Subcutaneous abdominal adipose tissue (tissue), 5 donors: Measurements from ENCODE around the gene RNF126.

Experiments used
- H3K27ac ChIP-seq: one replicate; pipeline ENCODE4 v1.7.0; 2013; ENCODE audit warnings: low read depth, mild to moderate bottlenecking, inconsistent platforms, low read length, moderate library complexity
- H3K27me3 ChIP-seq, 5 donors: one replicate each; pipeline ENCODE4 v1.7.0; 2013; ENCODE audit warnings: low read length in 5 of 5, inconsistent platforms in 1 of 5; ENCODE audit not compliant: control insufficient read depth in 5 of 5, insufficient read depth in 4 of 5
- H3K36me3 ChIP-seq, 5 donors: one replicate each; pipeline ENCODE4 v1.7.0; 2013; ENCODE audit warnings: low read length in 5 of 5; ENCODE audit not compliant: control insufficient read depth in 5 of 5, insufficient read depth in 5 of 5
- H3K4me1 ChIP-seq, 5 donors: one replicate each; pipeline ENCODE4 v1.7.0; 2013; ENCODE audit warnings: low read length in 5 of 5, mild to moderate bottlenecking in 3 of 5, moderate library complexity in 1 of 5; ENCODE audit not compliant: control insufficient read depth in 5 of 5, insufficient read depth in 5 of 5
- H3K4me3 ChIP-seq, 5 donors: one replicate each; pipeline ENCODE4 v1.7.0; 2013; ENCODE audit warnings: low read length in 5 of 5, low read depth in 1 of 5
- H3K9ac ChIP-seq, 5 donors: one replicate each; pipeline ENCODE4 v1.7.0; 2013; ENCODE audit warnings: low read length in 5 of 5, mild to moderate bottlenecking in 4 of 5, moderate library complexity in 3 of 5
- H3K9me3 ChIP-seq, 5 donors: one replicate each; pipeline ENCODE4 v1.7.0; 2013; ENCODE audit warnings: low read length in 5 of 5; ENCODE audit not compliant: control insufficient read depth in 5 of 5
- donor health status: healthy.
- donor health status: healthy.
- donor health status: healthy.
- donor health status: healthy.
- donor health status: healthy.

RNF126 gene

DNA sequence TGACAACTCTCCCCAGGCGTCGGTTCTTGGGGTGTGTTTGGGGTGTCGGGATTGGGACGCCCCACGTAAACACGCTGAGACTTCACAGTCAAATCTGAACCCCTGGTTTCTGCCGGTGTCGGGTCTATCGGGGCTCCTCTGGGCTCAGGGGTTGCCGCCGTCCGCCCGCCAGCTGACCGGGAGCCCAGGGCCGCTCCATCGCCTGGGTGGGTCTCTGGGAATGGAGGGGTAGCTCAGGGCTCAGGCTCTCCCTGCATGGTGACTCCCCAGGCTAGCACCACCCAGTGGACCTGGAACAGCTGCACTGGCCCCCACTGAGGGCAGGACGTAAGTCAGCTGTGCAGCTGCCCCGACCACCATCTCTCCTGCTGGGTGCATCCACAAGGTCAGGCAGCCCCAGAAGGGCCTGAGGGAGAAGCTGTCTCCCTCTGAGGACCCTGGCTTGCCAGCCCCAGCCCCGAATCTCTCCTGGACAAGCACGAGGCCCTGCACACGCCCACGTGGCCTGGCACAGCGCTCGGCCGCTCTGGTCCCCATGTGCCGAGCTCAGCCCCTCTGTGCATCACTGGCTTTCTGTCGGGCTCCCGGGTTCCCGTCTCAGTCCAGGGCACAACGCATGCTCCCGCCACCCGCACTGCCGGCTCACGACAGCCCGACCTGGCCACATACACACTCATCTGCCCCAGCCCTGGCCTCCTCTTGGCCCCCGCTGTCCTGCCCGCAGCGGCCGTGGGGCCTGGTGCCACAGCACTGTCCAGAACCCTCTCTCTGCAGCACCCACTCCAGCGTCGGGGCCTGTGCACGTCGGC lies 6.1 kb downstream of the RNF126 start:
- Histone ChIP-seq H3K36me3 (peaks cover 0 to 38% (median 24%) of the 10 kb centered on the region in 5 donors), H3K27me3 (no peaks in the 10 kb centered on the region), H3K27ac (no peak overlapping the region), H3K9me3 (no peaks in the 10 kb centered on the region), H3K9ac (peak overlapping the region in 1 of 5 donors; percentile 59), H3K4me3 (no peak overlapping the region), H3K4me1 (peaks cover 4 to 54% (median 44%) of the 10 kb centered on the region in 5 donors)

DNA sequence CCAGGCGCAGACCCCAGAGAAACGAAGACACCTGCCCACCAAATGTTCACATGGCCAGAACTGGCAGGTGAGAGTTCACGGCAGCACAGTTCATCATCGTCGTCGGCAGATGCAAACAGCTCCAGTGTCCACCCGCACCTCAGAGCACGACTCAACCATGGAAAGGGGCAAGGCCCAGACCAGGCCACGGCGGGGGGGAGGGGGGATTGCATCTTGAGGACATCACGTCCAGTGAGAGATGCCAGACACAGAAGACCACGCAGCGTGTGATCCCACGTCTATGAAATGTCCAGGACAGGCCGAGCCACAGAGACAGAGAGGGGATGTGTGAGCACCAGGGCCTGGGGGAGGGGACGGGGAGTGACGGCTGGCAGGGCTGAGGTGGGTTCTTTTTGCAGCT lies 7.3 kb downstream of the RNF126 start:
- H3K27ac ChIP-seq = no peak overlapping the region
- H3K27me3 ChIP-seq = no peaks in the 10 kb centered on the region
- H3K4me1 ChIP-seq = peaks cover 0 to 41% (median 31%) of the 10 kb centered on the region in 5 donors
- H3K36me3 ChIP-seq = peaks cover 0 to 50% (median 34%) of the 10 kb centered on the region in 5 donors
- H3K4me3 ChIP-seq = no peak overlapping the region
- H3K9ac ChIP-seq = no peak overlapping the region
- H3K9me3 ChIP-seq = no peaks in the 10 kb centered on the region

DNA sequence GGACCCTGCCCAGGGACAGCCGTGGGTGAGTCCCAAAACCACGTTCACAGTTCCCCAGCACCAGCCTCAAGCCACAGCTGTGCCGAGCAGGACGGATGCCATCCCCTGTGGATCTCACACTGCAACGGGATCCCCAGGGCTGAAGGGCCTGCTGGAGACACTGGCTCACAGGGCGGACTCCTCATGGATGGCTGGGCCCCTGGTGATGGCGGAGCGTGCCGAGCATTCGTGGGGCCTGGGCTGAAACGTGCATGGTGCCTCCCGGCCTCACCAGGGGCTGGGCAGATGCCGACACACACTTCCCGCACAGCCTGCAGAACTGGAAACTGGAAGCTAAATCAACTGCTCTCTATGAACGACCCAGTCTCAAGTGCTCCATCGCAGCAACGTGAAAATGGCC lies 9.6 kb downstream of the RNF126 start:
- Histone ChIP-seq H3K27ac (no peak overlapping the region), H3K9me3 (no peaks in the 10 kb centered on the region), H3K36me3 (peaks cover 0 to 60% (median 41%) of the 10 kb centered on the region in 5 donors), H3K4me3 (no peak overlapping the region), H3K27me3 (no peaks in the 10 kb centered on the region), H3K4me1 (peaks cover 0 to 18% (median 8%) of the 10 kb centered on the region in 5 donors), H3K9ac (peak overlapping the region in 1 of 5 donors; percentile 30)

DNA sequence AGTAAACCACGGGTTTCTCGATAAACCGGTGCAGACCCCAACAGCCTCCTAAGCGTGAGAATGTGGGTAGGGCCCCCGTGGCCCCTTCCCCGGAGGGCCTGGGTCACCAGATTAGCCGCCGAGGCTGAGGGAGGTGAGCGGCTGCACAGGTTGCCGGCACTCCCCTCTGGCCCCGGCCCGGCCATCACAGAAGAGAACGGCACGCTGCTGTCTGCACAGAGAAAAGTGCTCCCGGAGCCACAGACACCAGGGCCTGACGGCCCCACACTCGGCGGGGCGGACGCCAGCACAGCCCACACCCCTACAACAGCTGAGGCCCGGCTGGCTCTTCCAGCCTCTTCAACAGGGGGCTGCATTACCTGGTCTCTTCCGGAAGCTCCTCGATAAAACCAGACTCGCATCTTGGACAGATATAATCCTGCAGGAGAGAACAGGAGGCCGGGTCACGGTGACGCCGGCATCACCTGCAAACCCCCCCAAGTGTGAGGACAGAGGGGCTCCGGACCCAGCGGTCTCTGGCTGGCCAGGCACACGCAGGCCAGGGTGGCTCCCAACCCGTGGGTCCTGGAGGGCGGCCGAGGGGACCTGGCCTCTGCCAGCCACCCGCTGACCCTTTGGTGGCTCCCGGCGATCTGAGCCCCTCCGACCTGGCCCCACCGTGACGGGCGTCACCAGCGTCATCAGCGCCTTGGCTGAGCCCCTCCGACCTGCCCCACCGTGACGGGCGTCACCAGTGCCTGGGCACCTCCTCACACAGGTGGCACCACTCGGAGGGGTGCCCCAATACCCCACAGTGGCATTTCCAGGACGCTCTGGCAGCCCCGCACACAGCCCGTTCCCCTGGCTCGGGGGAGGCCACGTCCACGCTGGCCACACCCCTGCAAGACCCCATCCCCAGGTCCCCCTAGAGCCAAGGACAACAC lies 10.3 kb downstream of the RNF126 start:
- Histone ChIP-seq H3K4me1 (peaks cover 0 to 11% (median 3%) of the 10 kb centered on the region in 5 donors), H3K9me3 (no peaks in the 10 kb centered on the region), H3K27ac (no peak overlapping the region), H3K27me3 (no peaks in the 10 kb centered on the region), H3K36me3 (peaks cover 0 to 64% (median 43%) of the 10 kb centered on the region in 5 donors), H3K4me3 (no peak overlapping the region), H3K9ac (peak overlapping the region in 1 of 5 donors; percentile 30)

DNA sequence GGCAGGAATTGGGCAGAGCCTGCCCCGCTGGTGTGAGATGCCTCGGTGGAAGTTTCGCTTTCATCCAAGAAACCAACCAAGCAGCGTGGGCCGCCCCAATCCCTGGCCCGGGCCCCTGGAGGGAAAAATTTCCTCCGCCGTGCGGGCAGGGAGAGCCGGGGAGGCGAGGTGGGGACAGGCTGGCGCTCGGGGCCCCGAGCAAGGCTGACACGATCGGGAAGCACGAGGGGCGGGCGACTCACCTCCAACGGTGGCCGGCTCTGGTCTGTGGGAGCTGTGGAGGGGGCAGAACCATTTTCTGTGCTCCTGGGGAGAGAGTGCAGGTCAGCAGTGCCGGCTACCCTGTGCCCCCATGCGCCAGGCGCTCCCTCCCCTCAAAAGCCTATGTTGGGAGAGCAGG lies 11.0 kb downstream of the RNF126 start:
- H3K36me3 ChIP-seq = peaks cover 0 to 67% (median 50%) of the 10 kb centered on the region in 5 donors

DNA sequence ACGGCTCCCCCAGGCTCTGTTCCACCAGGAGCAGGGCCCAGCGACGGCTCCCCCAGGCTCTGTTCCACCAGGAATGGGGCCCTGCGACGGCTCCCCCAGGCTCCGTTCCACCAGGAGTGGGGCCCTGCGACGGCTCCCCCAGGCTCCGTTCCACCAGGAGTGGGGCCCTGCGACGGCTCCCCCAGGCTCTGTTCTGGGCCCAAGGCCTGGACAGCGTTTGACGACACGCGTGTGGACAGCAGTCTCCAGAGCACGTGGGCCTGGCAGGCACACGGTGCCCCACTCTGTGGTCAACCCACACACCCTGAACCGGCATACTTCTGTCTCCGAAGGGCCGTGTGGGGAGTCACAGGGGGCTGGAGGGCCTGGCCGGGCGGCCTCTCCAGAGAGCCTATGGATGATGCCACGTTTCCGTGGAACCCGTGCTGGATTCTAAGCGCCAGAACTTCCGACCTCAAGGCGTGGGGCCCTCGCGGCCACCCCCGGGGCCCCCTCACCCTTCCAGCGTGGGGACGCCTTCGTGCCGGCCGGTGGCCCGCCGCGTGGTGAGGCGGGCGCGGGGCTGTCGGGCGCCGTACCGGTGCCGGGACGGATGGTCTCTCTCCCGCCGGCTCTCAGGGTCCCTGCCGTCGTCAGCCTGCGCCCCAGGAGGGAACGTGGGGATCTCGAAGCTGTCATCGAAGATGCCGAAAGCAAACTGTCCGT lies 11.7 kb downstream of the RNF126 start:
- Histone ChIP-seq H3K36me3 (peaks cover 0 to 72% (median 55%) of the 10 kb centered on the region in 5 donors), H3K27me3 (no peaks in the 10 kb centered on the region), H3K4me3 (no peak overlapping the region)

More for the DNA sequence above, 11.0 kb downstream of the RNF126 start:
- peaks cover 0 to 5% (median 0%) of the 10 kb centered on the region in 5 donors for H3K4me1 ChIP-seq
- no peaks in the 10 kb centered on the region for H3K27me3 ChIP-seq
- no peak overlapping the region for H3K27ac ChIP-seq
- H3K4me3 ChIP-seq = no peak overlapping the region
- no peaks in the 10 kb centered on the region for H3K9me3 ChIP-seq
- no peak overlapping the region for H3K9ac ChIP-seq

DNA sequence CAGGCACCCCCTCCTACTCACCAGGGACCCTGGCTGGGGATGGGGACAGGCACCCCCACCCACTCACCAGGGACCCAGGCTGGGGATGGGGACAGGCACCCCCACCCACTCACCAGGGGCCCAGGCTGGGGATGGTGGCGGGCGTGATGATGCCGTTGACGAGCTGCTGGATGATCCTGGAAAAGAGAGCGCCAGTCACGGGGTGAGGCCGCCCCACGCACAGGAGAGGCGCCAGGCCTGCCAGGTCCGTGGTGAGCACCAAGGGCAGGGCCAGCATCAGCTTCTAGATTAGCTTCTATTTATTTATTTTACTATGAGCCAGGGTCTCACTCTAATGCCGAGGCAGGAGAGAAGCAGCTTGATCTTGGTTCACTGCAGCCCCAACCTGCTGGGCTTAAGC lies 12.9 kb downstream of the RNF126 start:
- no peaks in the 10 kb centered on the region for H3K27me3 ChIP-seq
- no peaks in the 10 kb centered on the region for H3K9me3 ChIP-seq
- H3K27ac ChIP-seq = no peak overlapping the region
- H3K4me3 ChIP-seq = no peak overlapping the region
- no peaks in the 10 kb centered on the region for H3K4me1 ChIP-seq
- H3K36me3 ChIP-seq = peaks cover 0 to 74% (median 62%) of the 10 kb centered on the region in 5 donors
- H3K9ac ChIP-seq = no peak overlapping the region

More for the DNA sequence above, 11.7 kb downstream of the RNF126 start:
- Histone ChIP-seq H3K9me3 (no peaks in the 10 kb centered on the region), H3K27ac (no peak overlapping the region), H3K9ac (no peak overlapping the region), H3K4me1 (no peaks in the 10 kb centered on the region)

DNA sequence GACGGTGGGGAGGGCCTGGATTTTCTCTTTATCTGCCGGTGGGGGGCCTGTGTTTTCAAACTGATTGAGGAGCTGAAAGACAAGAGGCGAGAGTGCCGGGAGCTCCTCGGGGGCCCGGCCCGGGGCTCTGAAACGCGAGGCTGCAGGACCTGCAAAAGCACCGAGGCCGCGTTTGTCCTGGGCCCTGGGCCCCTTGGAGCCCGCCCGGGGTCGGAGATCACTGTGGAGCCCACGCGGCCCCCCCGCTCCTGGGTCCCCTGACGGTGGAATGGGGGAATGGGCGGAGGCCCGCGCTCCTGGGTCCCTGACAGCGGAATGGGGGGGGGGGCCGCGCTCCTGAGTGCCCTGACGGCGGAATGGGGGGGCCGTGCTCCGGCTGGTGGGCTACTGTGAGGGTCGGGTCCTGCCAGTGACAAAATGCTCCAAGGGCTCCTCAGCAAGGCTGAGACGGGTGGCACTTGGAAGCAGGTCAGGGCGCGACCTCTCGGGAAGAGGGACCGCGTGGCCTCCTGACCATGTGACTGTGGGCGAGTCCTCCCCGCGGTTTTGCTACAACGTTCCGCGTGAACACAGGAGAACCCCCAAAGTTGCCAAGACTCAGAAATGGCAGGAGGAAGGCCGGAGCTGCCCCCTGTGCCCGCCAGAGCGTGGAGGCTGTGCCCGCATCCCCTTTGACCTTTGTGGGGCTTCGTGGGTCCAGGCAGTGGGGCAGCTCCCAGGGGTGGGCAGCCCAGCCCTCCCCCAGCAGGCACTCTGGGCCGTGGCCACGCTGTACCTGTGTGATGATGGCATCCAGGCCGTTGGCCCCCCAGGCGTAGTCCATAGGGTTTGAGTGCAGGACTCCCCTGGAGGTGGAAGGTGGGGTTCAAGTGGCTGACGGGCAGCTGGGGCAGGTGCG lies 13.9 kb downstream of the RNF126 start:
- H3K4me3 ChIP-seq = no peak overlapping the region
- no peaks in the 10 kb centered on the region for H3K4me1 ChIP-seq
- no peak overlapping the region for H3K27ac ChIP-seq
- no peak overlapping the region for H3K9ac ChIP-seq
- peaks cover 0 to 79% (median 63%) of the 10 kb centered on the region in 5 donors for H3K36me3 ChIP-seq
- H3K27me3 ChIP-seq = no peaks in the 10 kb centered on the region
- H3K9me3 ChIP-seq = no peaks in the 10 kb centered on the region

DNA sequence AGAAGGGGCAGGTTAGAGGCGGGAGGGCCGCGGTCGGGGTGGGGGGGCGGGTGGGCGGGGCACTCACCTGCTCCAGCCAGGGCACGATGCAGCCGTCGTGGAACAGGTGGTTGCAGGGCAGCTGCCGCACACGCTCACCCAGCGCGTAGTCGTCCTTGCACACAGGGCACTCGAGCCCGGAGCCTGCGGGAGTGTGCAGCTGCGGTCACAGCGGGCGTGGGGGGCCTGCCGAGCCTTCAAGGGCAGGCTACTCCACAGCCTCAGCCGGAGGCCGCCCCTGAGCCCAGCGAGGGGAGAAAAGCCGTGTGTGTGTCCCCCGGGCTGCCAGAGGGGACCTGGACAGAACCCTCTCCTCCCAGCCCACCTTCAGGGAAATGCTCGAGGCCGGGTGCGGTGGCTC lies 14.7 kb downstream of the RNF126 start:
- Histone ChIP-seq H3K9ac (no peak overlapping the region), H3K36me3 (peaks cover 0 to 71% (median 57%) of the 10 kb centered on the region in 5 donors)

More for the DNA sequence above, 14.7 kb downstream of the RNF126 start:
- no peaks in the 10 kb centered on the region for H3K4me1 ChIP-seq
- no peaks in the 10 kb centered on the region for H3K9me3 ChIP-seq
- H3K27ac ChIP-seq = no peak overlapping the region
- no peaks in the 10 kb centered on the region for H3K27me3 ChIP-seq
- no peak overlapping the region for H3K4me3 ChIP-seq
